HG02852 (cell line): Measurements from ENCODE around the gene LCN10.

Experiments used
- ATAC-seq: cut with Tn5 transposase; IDR thresholded peaks from one replicate; pipeline ENCODE4 v1.9.1; 2021; ENCODE audit warnings: mild to moderate bottlenecking, moderate library complexity; ENCODE audit not compliant: unreplicated experiment

The LCN10 gene

DNA sequence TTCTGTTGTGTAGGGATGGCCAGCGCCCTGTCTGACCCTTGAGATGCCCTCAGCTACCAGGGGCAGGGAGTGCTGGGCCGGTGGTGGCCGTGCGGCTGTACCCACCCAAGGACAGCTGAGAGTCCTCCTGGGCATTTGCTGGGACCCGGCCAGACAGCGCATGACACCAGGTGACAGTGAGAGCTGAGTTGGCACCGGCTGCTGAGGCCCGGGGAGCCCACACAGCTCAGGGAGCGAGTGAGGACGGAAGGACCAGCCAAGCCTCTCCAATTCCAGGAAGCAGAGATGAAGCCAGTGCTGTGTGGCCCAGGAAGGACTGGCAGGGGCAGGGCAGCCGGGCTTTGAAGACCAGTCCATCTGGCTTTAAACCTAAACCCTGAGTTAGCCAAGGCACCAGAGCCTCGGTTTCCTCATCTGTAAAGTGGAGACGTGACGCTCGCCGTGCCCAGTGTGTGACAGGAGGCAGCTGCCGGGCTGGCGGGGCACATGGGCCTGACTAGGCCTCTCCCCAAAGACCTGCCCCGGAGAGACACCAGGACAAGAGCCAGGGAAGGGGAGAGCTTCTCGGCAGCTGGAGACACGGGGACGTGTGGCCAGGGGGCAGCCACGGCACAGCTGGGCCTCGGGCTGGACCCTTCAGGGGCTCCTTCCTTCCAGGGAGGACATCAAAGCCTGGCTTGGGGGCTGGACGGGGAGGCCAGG lies 52.5 kb downstream of the LCN10 start:
- no peak for ATAC-seq

DNA sequence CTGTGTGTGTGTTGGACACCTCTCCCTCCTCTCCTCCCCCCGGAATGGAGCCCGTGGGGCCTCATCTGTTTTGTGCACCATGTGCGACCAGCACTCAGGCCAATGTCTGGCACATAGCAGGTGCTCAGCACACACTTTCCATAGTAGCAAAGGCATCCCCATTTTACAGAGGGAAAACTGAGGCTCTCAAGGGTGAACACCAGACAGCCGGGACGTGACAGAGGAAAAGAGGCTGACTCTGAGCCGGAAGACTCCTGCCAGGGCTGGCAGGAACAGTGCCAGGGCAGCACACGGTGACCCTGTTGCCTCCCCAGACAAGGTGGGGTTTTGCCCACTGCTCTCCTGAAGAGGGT lies 53.7 kb downstream of the LCN10 start:
- ATAC-seq, result no peak

DNA sequence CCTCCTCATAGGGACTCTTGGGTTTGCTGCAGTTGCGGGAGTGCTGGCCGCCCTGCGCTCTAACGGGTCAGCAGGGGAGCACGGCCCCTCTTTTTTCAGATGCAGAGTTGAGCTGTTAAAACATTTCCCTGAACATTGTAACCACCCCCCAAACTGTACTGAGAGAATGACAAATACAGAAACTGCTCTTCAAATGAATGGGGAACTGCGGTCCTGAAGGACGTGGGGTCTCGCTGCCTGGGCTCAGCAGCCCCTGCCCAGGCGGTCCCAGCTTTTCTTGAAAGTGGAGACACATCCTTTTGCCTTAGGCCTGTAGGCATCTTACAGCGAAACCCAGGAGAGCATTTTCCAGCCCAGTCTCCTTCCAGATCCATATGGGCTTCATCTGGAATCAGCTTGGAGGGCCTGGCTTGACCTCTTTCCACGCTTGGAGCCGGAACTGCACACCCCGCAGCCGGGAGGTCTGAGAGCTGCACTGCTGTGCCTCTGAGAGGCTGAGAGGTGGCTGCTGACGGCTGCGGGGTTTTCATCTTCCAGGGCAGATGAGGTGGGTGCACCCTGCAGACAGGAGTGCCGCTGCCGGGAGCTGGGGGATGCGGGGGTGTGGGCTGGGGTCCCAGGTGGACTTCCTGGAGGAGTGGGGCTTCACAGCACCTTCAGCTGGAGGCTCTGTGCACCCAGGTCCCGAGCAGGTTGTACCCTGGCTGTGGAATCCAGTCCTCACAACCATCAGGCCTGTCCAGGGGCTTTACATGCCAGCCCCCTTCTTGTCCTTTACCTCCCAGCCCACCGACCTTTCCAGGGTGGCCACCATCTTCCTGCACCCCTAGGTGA lies 54.2 kb downstream of the LCN10 start:
- ATAC-seq, result no peak
